GM19463 (cell line): ENCODE measurements around the gene COL20A1.

Experiments used
- ATAC-seq: cut with Tn5 transposase; IDR thresholded peaks from one replicate; pipeline ENCODE4 v1.9.1; 2021; ENCODE audit warnings: mild to moderate bottlenecking, moderate library complexity; ENCODE audit not compliant: unreplicated experiment

The COL20A1 gene

GRCh38 chr20:63359164-63359934 lies 66.4 kb downstream of the COL20A1 start:
- no peak for ATAC-seq

- ATAC-seq = no peak
Measured at GRCh38 chr20:63359937-63360849, 67.2 kb downstream of the COL20A1 start.

GRCh38 chr20:63360850-63361518 lies 68.0 kb downstream of the COL20A1 start, which contains the start of gene CHRNA4:
Gene CHRNA4 (minus strand): TSS chr20:63361349. CDS start chr20:63361165, 184 bp downstream.
- no peak for ATAC-seq

GRCh38 chr20:63361519-63362435 lies 68.8 kb downstream of the COL20A1 start:
- ATAC-seq = no peak

DNA sequence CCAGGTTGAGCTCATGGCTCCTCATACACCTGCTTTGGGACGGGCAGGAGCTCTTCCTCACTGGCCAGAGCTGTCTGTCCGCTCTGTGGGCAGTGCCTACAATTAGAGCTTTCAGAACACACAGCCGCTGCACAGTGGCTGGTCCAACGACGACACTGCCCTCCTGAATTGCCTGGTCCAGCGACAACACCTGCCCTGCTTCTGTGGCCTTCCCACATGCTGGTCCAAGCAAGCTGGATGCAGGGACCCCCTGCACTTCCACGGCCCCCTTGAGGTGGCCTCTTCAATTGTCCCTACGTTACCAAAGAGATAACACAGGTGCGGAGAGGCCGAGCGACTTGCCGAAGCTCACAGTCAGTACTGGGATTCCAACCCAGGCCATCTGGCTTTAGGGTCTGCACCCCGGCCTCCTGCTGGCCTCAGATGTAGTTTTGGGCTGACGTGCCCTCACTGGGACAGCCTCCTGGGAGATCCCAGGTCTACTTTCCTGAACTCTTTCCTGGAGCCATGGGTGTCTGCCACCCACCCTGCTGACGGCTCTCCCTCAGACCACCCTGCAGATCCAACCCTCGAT lies 69.5 kb downstream of the COL20A1 start:
- ATAC-seq = no peak

DNA sequence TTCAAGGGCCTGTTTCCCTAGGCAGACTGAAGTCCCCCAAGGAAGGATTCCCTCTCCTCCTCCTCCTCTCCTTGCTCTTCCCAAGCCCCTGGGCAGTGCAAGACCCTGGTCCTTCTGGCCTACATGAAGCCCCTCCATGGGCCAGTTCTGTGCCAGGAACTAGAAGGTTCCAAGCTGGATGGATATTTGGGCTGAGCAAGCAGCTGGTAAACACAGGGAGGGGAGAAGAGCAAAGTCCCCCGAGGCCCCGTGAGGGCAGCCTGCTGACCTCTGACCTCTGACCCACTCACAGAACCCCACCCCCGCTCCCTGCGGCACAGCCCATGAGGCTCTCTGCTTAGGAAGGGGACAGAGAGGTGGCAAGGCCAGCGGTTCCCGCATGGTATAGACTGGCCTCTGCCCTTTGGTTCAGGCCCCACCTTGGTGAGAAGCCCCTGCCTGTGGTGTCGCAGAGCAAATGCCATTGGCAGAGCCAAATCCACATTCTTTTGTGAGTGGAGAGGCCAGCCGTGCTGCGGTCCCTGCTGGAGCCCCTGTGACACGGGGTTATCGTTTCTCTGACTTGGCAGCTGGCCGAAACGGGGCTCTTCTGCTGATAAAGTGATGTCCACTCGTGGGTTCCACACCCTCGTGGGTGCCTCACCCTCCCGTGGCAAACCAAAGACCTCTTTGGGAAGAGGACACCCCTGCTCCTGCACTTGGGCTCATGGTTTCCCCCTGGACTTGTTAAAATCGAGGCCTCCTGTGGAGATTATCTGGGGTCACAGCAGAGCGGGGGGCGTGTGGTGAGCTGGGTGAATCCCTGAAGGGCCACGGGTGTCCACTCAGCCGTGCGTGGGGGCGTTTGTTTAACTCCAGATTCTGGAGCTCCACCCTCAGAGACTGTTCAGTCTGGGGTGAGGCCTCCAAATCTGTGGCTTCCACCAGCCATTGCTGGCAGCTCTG lies 70.3 kb downstream of the COL20A1 start:
- ATAC-seq = no peak

GRCh38 chr20:63363981-63364561 lies 71.1 kb downstream of the COL20A1 start:
- no peak for ATAC-seq

DNA sequence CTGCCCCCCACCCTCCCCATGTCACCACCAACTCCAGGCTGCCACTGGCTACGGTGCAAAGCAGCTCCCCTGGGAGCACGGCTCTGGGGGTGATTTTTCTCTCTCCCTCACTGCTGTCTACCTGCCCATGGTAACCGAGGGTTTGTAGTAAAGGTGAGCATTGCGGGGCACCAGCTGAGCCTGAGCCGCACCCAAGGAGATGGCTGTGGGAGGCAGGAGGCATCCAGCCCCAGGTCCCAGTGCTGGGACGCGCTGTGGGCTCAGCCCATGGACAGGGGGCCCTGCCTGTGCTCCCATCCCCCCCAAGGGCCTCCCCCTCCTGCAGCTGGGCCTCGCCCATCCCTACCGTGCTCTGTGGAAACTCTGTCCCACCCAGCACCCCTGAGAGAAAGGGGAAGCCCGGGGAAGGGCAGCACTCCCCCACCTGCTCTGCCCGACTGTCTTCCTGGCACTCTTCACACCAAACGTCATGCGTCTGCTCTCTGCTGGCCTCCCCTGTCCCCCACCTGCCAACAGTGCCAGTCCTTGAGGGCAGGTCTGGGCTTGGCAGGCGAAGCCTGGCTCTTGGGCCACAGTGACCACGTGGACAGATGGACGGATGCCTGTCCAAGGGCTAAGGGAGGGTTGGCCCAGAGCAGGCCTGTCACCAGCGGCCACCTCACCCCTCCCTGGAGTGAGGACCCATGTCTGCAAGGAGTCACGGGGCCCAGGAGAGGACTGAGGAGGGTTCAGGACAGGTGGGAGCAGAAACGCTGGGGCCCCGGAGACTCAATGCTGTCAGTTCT lies 72.0 kb downstream of the COL20A1 start:
- no peak for ATAC-seq

- no peak for ATAC-seq
Measured at GRCh38 chr20:63365601-63366389, 72.8 kb downstream of the COL20A1 start.

DNA sequence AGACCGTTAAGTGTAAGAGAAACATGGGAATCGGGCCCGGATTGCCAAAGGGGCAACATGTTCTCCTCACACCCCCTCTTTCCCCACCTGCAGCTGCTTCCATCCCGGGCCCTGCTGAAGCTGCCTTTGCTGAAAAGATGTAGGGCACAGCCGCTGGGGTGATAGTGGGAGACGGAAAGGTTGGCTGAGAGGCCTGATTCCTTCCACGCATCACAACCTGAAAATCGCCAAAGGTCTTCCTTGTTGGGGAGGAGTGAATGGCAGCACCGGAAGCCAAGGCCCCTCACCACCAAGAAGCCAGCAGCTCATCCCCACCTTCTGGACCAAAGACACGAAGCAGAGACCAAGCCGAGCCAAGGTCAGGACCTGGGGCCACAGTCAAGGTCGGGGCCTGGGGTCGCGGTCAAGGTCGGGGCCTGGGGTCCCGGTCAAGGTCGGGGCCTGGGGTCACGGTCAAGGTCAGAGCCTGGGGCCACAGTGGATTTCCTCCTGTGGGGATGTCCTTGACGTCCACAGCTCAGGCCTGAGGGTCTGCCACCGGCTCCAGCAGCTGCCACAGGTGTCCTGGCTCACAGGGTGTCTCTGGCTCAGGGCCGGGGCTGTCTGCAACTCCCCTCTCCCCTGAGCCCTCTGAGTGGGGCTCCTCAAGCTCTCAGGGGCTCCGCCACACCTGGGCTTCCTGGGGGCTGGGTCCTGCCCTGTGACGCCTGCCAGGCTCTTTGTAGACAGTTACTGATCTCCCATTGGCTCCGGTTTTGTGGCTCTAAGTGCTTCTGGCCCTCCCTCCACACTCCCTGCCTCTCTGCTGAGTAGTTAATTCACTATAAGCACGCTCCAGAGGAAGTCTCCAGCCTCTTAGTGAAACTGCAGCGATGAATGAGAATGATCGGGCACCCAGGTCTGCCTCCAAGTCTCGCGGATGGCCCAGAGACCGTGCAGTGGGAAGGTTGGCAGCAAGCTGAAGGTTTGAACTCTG lies 73.7 kb downstream of the COL20A1 start:
- no peak for ATAC-seq

DNA sequence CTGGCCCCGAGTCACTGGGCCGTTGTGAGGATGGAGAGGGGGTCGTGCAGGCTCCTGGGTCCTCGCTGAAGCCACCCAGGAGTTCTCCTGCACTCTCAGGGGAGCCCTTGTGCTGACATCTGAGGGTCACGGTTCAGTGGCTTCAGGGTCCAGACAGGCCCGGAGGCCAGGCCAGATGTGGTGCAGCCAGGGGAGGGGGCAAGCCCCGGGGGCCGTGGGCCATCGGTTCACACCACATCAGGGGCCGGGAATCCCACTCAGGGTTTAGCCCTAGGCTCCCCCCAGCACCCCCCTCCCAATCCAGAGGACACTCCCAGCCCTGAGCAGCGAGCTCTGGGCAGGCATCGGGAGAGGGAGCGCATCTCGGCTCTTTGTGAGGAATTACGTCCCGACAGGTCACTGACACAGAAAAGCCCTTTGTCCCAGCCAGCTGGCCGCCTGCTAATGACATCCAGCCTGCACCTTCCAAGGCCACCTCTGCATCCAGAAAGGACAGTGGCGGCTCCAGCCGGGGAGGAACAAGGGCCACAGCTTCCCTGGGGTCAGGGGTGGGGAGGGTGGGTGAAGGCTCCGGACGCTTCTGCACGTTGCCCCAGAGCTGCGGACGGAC lies 74.6 kb downstream of the COL20A1 start:
- ATAC-seq = no peak

- ATAC-seq = no peak
Measured at GRCh38 chr20:63368151-63368550, 75.2 kb downstream of the COL20A1 start.

- ATAC-seq = no peak
Measured at GRCh38 chr20:63369024-63369530, 76.1 kb downstream of the COL20A1 start.

GRCh38 chr20:63369724-63370617 lies 77.0 kb downstream of the COL20A1 start:
- no peak for ATAC-seq
